Activated CD8-positive, alpha-beta memory T cell treated with anti-CD3 and anti-CD28 coated beads, Interleukin-2, amount 50 U/mL, for 24 hours (primary cell): ENCODE data around the gene CSAG1.
"Not testable (repeated sequence)": the region's sequence is repeated elsewhere in the genome, so short reads cannot be mapped to it uniquely, and the experiment has no call there.

ENCODE experiments used
- DNase-seq: peaks from one replicate; pipeline ENCODE4 v3.0.0-alpha.2; 2020; ENCODE audit errors: extremely low read depth

CSAG1 gene, protein sequence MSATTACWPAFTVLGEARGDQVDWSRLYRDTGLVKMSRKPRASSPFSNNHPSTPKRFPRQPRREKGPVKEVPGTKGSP

GRCh38 chrX:152733261-152733975 is at the start of gene CSAG1, which contains the start of gene MAGEA12:
TSS of gene CSAG1 (minus strand) at chrX:152733721. CDS start at chrX:152732460, 1,261 bp downstream.
TSS of gene MAGEA12 (plus strand) at chrX:152733757. CDS start at chrX:152736162, 2,405 bp downstream.
- no peak for DNase-seq

- not testable (repeated sequence) for DNase-seq
These were observed 36.2 kb upstream of the CSAG1 start, which contains the start of gene MAGEA6 for GRCh38 chrX:152769549-152770289. TSS of gene MAGEA6 (minus strand) at chrX:152769689. CDS start at chrX:152767650, 2,039 bp downstream.

DNA sequence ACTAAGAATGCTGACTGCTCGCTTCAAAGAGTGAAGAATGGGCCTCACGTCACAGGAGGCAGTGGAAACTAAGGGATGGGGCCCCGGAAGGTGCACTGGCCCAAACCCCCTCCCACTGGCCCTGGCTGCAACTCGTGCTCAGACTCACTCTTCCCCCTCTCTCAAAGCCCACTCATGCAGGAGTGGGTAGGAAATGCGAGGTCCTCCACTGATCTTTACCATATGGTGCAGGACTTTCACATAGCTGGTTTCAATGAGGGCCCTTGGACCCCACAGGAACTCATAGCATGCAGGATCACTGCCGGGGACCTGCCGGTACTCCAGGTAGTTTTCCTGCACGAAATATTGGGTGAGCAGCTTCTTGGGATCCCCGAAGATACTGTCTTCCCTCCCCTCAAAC is 33.0 kb upstream of the CSAG1 start:
- DNase-seq: not testable (repeated sequence)

DNA sequence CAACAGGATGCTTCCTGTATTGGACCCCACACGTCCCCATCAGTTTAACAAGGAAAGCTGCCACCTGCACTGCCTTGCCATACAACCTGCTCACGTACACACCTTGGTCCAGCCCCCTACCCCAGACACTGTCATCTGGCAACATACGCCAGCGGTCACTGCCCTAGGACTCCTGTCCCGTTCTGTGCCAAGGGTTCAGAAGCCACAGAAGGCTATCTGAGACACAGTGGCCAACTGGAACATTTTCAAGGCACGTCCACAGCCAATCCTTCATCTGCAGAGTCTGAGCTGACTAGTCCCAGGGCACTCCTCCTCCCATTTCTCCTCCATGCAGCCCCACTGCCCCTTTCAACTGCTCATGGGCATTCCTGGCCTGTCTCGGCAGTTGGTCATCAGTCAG is 28.1 kb upstream of the CSAG1 start:
- not testable (repeated sequence) for DNase-seq

GRCh38 chrX:152759544-152759943 is 26.0 kb upstream of the CSAG1 start:
- not testable (repeated sequence) for DNase-seq

DNA sequence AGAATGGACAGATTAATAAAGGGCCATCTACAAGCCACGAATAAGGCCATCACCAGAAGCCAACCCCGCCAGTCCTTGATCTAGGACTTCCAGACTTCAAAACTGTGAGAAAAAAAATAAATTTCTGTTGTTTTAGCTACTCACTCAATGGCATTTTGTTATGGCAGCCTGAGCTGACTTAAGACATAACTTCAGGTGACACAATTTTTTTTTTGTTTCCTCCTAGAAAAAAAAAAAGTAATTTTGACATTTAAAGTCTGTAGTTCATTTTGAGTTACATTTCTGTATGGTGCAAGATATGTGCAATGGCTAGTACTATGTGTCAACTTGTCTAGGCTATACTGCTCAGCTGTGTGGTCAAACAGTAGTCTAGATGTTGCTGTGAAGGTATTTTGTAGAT is 25.4 kb upstream of the CSAG1 start, which contains the start of gene CSAG3:
Gene CSAG3 (plus strand): TSS at position 301 of the 400 bp plus-strand sequence.
- not testable (repeated sequence) for DNase-seq

- DNase-seq: not testable (repeated sequence)
These were observed 21.4 kb upstream of the CSAG1 start for GRCh38 chrX:152754871-152755270.

- not testable (repeated sequence) for DNase-seq
These were observed 20.4 kb upstream of the CSAG1 start, which contains the start of gene MAGEA2 for GRCh38 chrX:152753686-152754650. TSS of gene MAGEA2 (minus strand) at chrX:152753842. CDS start at chrX:152751363, 2,479 bp downstream.

- no peak for DNase-seq
These were observed 5.0 kb upstream of the CSAG1 start for GRCh38 chrX:152738560-152738959.

GRCh38 chrX:152736528-152736927 is 3.0 kb upstream of the CSAG1 start:
- DNase-seq: not testable (repeated sequence)

- no peak for DNase-seq
These were observed 2.5 kb upstream of the CSAG1 start for GRCh38 chrX:152735860-152736511.

DNA sequence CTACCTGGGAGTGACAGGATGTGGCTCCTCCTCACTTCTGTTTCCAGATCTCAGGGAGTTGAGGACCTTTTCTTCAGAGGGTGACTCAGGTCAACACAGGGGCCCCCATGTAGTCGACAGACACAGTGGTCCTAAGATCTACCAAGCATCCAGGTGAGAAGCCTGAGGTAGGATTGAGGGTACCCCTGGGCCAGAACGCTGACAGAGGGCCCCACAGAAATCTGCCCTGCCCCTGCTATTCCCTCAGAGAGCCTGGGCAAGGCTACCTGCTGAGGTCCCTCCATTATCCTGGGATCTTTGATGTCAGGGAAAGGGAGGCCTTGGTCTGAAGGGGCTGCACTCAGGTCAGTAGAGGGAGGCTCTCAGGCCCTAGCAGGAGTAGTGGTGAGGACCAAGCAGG is 1.6 kb upstream of the CSAG1 start:
- DNase-seq: no peak

DNA sequence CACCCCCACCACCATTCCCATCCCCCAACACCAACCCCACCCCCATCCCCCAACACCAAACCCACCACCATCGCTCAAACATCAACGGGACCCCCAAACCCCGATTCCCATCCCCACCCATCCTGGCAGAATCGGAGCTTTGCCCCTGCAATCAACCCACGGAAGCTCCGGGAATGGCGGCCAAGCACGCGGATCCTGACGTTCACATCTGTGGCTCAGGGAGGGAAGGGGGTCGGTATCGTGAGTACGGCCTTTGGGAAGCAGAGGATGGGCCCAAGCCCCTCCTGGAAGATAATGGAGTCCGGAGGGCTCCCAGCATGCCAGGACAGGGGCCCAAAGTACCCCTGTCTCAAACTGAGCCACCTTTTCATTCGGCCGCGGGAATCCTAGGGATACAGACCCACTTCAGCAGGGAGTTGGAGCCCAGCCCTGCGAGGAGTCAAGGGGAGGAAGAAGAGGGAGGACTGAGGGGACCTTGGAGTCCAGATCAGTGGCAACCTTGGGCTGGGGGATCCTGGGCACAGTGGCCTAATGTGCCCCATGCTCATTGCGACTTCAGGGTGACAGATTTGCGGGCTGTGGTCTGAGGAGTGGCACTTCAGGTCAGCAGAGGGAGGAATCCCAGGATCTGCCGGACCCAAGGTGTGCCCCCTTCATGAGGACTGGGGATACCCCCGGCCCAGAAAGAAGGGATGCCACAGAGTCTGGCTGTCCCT is 780 bp upstream of the CSAG1 start:
- not testable (repeated sequence) for DNase-seq

GRCh38 chrX:152725409-152725808 is 8.1 kb downstream of the CSAG1 start:
- no peak for DNase-seq

- not testable (repeated sequence) for DNase-seq
These were observed 19.4 kb downstream of the CSAG1 start, which contains the start of gene MAGEA2B for GRCh38 chrX:152713815-152714787. TSS of gene MAGEA2B (plus strand) at chrX:152714628. CDS start at chrX:152717107, 2,479 bp downstream.

GRCh38 chrX:152713195-152713594 is 20.3 kb downstream of the CSAG1 start:
- not testable (repeated sequence) for DNase-seq

GRCh38 chrX:152709173-152709572 is 24.3 kb downstream of the CSAG1 start, which contains the start of gene CSAG2:
TSS of gene CSAG2 (minus strand) at chrX:152709273. CDS start at chrX:152709112, 161 bp downstream.
- DNase-seq: not testable (repeated sequence)

DNA sequence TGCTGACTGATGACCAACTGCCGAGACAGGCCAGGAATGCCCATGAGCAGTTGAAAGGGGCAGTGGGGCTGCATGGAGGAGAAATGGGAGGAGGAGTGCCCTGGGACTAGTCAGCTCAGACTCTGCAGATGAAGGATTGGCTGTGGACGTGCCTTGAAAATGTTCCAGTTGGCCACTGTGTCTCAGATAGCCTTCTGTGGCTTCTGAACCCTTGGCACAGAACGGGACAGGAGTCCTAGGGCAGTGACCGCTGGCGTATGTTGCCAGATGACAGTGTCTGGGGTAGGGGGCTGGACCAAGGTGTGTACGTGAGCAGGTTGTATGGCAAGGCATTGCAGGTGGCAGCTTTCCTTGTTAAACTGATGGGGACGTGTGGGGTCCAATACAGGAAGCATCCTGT is 27.0 kb downstream of the CSAG1 start:
- not testable (repeated sequence) for DNase-seq
